GM20000 (cell line): ENCODE measurements around the gene CEND1.

ENCODE experiments used
- DNase-seq: peaks from one replicate; pipeline ENCODE4 v3.0.0; 2012; ENCODE audit warnings: low spot score
- TF ChIP-seq, protein P1 (sequence below): IDR thresholded peaks from 2 replicates; pipeline ENCODE4 v1.5.1; 2012; ENCODE audit warnings: mild to moderate bottlenecking, control low read depth; ENCODE audit errors: extremely low read depth, missing control alignments

The CEND1 gene

DNA sequence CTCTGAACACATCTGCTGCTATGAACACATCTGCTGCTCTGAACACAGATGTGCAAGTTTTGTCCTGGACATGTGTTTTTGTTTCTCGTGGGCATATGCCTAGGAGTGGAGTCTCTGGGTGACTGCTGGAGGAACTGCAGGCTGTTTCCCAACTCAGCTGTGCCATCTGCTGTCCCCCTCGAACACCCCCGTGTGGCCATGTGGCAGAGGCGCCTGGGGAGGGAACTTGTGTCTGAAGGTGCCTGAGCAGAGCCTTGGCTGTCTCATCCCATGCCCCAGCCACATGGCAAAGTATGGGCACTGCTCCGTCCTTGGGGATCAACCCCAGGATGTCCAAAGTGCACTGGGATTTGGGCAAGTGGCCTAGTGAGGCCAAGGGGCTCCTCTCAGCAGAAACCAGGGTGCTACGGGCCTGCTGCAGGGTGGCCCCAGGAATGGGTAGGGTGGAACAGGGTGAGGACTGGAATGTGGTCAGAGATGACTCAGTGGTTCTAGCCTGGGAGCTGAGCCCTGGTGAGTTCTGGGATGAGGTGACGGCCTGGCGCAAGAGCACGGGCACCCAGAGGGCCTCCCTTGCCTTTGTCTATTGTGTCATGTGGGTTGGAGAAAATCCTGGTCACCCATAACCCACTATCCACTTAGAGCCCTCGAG is 27.3 kb downstream of the CEND1 start:
- DNase-seq = peak; percentile 34
- TF ChIP-seq, protein P1, sequence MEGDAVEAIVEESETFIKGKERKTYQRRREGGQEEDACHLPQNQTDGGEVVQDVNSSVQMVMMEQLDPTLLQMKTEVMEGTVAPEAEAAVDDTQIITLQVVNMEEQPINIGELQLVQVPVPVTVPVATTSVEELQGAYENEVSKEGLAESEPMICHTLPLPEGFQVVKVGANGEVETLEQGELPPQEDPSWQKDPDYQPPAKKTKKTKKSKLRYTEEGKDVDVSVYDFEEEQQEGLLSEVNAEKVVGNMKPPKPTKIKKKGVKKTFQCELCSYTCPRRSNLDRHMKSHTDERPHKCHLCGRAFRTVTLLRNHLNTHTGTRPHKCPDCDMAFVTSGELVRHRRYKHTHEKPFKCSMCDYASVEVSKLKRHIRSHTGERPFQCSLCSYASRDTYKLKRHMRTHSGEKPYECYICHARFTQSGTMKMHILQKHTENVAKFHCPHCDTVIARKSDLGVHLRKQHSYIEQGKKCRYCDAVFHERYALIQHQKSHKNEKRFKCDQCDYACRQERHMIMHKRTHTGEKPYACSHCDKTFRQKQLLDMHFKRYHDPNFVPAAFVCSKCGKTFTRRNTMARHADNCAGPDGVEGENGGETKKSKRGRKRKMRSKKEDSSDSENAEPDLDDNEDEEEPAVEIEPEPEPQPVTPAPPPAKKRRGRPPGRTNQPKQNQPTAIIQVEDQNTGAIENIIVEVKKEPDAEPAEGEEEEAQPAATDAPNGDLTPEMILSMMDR = no peak

DNA sequence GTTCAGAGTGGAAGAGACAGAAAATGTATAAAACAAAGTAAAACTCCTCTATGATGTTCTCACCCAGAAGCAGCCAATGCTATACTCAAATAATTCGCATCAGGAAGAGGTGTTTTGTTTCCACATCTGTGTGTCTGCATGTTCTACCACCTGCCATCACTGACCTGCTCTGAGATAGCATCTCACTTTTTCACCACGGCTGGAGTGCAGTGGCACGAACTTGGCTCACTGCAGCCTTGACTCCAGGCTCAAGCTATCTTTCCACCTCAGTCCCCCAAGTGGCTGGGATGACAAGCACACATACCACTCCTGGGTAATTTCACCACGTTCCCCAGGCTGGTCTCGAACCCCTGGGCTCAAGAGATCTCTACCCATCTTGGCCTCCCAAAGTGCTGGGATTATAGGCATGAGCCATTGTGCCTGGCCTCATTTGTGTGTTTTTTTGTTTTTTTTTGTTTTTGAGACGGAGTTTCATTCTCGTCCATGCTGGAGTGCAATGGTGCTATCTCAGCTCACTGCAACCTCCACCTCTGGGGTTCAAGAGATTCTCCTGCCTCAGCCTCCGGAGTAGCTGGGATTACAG is 28.3 kb downstream of the CEND1 start:
- TF ChIP-seq, protein P1 = no peak
- no peak for DNase-seq

DNA sequence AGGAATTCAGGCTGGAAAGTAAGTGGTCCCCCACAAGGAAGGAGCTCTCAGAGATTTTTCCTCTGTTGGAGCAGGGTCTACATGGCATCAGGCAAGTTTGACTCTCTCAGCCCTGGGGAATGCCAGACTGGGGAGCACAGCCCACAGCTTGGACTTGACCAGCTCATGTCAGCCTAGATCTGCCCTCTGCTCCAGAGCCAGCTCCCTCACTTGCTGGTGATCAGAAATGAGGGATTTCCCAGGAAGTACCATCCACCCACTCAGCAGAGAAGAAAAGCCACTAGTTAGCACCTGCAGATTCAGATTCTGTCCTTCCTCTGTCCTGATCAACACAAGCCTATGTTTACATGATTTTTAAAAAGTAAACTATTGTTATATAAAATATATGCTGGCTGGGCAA is 29.7 kb downstream of the CEND1 start:
- no peak for DNase-seq
- TF ChIP-seq, protein P1 = no peak

DNA sequence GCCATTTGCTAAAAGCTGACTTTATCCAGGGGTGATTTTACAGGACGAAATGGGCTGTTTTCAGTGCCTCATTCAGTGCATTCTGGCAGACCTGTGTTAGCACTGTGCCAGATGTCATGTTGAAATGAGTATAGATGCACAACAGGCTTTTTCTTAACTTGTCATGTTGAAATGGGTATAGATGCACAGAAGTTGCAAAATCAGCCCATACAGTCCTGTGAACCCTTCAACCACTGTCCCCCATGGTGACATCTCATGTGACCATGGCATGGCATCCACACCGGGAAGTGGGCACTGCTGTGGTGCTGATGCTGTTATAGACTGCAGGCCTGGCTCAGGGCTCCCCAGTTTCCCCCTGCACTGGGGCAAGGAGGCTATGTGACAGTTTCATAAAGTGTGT is 40.2 kb downstream of the CEND1 start:
- no peak for DNase-seq
- TF ChIP-seq, protein P1 = no peak

DNA sequence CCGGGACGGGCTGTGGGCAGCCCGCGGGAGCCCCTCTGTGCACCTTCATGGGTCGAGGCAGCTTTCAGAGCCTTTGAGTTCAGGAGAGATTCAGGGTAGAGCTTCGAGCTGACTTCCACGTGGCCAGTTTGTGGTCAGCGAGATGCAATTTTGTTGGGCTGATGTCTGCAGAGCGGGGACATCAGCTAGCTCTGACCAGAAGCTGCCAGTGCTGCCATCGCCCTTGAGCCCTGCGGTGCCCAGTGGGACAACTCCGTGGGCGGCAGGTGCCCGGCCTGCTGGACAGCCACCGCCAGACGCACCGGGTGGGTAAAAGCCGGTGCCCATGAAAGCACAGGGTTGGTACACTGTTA is 41.9 kb downstream of the CEND1 start:
- DNase-seq = peak; percentile 31
- TF ChIP-seq, protein P1 = no peak

DNA sequence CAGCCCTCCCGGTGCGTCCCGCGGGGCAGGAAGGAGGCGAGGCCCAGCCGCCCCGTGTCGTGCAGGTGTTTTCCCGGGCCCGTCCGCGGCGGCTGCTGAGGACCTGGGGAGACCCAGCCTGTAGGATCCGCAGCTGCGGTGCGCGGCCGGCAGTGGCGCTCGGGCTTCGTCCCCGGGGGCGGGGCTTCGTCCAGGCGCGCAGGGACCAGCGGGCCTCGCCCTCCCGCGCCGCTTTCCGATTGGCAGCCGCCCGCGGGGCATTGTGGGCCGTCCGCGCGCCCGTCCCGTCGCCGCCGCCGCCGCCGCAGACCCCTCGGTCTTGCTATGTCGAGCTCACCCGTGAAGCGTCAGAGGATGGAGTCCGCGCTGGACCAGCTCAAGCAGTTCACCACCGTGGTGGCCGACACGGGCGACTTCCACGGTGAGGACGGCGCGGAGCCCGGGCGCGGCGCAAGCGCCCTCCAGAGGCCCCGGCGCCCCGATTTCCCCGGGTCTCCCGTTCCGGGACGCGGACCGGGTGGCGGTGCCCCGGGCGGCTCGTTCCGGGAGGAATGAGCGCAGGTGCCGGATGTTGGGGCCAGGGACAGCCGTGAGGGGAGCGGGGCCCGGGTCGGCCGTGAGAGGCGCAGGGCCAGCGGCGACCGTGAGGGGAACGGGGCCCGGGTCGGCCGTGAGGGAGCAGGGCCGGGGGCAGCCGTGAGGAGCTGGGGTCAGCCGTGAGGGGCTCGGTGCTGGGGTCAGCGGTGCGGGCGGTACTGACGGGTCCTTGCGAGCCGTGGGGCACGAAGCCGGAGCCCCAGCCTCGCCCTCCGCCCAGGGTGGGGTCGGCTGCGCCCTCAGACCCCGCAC is 42.5 kb downstream of the CEND1 start, which contains the start of gene TALDO1:
Gene TALDO1 (plus strand): TSS at position 307 of the 849 bp plus-strand sequence. CDS start 18 bp downstream, at position 325.
- TF ChIP-seq, protein P1 = peak; percentile 3
- peak; percentile 99 for DNase-seq
